ENCODE measurements around the gene DOK7.

GRCh38 chr4:3445829-3446545, 17.1 kb upstream of the DOK7 start:
- no peak for TF ChIP-seq CSDC2 (CRISPR knock-in tag; IDR thresholded peaks at IDR 0.05)
- TF ChIP-seq, protein P1, sequence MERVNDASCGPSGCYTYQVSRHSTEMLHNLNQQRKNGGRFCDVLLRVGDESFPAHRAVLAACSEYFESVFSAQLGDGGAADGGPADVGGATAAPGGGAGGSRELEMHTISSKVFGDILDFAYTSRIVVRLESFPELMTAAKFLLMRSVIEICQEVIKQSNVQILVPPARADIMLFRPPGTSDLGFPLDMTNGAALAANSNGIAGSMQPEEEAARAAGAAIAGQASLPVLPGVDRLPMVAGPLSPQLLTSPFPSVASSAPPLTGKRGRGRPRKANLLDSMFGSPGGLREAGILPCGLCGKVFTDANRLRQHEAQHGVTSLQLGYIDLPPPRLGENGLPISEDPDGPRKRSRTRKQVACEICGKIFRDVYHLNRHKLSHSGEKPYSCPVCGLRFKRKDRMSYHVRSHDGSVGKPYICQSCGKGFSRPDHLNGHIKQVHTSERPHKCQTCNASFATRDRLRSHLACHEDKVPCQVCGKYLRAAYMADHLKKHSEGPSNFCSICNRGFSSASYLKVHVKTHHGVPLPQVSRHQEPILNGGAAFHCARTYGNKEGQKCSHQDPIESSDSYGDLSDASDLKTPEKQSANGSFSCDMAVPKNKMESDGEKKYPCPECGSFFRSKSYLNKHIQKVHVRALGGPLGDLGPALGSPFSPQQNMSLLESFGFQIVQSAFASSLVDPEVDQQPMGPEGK (CRISPR knock-in tag; IDR thresholded peaks at IDR 0.05; ENCODE audit: borderline replicate concordance): no peak
- no peak for TF ChIP-seq ISL1 (CRISPR knock-in tag; IDR thresholded peaks at IDR 0.05)
